Natural killer cell (primary cell): Measurements from ENCODE around the gene NR2F6. TPM values are rescaled to one million over a fixed set of nuclear protein-coding genes. Genes with fewer than 3 reads are reported as not detected.

Source experiments
- ATAC-seq, 3 donors: fragments of 150-1000 bp in 2 of 3; fragments of 200-7000 bp in 1 of 3; cut with Tn5 transposase; 1 replicate in 1 of 3; 2 replicates in 2 of 3; pipeline ENCODE4 v1.10.0; 2021; ENCODE audit warnings: mild to moderate bottlenecking in 2 of 3, moderate library complexity in 2 of 3
- DNase-seq, 2 donors: peaks; one replicate each; pipeline versions ENCODE4 v3.0.0 to v3.0.0-alpha.2; 2013 to 2021; ENCODE audit warnings: mixed read lengths in 1 of 2
- H3K27ac ChIP-seq: one replicate; pipeline ENCODE4 v1.5.1; 2013; ENCODE audit warnings: mild to moderate bottlenecking, low read length
- H3K27me3 ChIP-seq: one replicate; pipeline ENCODE4 v1.6.1; 2013; ENCODE audit warnings: low read length; ENCODE audit not compliant: control insufficient read depth, insufficient read depth
- H3K36me3 ChIP-seq: one replicate; pipeline ENCODE4 v1.6.1; 2013; ENCODE audit warnings: low read length; ENCODE audit not compliant: control insufficient read depth, insufficient read depth
- H3K4me1 ChIP-seq: one replicate; pipeline ENCODE4 v1.6.1; 2013; ENCODE audit warnings: low read length; ENCODE audit not compliant: control insufficient read depth, insufficient read depth
- H3K4me3 ChIP-seq: one replicate; pipeline ENCODE4 v1.5.1; 2013; ENCODE audit warnings: low read length
- H3K9me3 ChIP-seq: one replicate; pipeline ENCODE4 v1.6.1; 2013; ENCODE audit warnings: low read length; ENCODE audit not compliant: control insufficient read depth, insufficient read depth
- H3K27ac Mint-ChIP-seq, 2 donors: one replicate each; pipeline ENCODE4 v1.8.0; 2022; ENCODE audit warnings: mild to moderate bottlenecking in 2 of 2, mixed read lengths in 2 of 2, moderate library complexity in 1 of 2
- H3K27me3 Mint-ChIP-seq, 2 donors: one replicate each; pipeline ENCODE4 v1.8.0; 2022; ENCODE audit warnings: low read depth in 2 of 2, mixed read lengths in 2 of 2
- H3K36me3 Mint-ChIP-seq: one replicate; pipeline ENCODE4 v1.8.0; 2022; ENCODE audit warnings: mixed read lengths
- H3K4me1 Mint-ChIP-seq, 2 donors: one replicate each; pipeline ENCODE4 v1.8.0; 2022; ENCODE audit warnings: mixed read lengths in 2 of 2
- H3K4me3 Mint-ChIP-seq: one replicate; pipeline ENCODE4 v1.8.0; 2022; ENCODE audit warnings: mild to moderate bottlenecking, moderate library complexity, mixed read lengths
- H3K9me3 Mint-ChIP-seq, 2 donors: one replicate each; pipeline ENCODE4 v1.8.0; 2022; ENCODE audit warnings: mixed read lengths in 2 of 2
- CTCF ChIP-seq: fragments of 200-600 bp; IDR thresholded peaks from one replicate; pipeline ENCODE4 v1.8.0; 2022; ENCODE audit warnings: antibody characterized with exemption
- WGBS: methylation state at CpG from one replicate; pipeline ENCODE4 v1.1.7; 2013; ENCODE audit warnings: missing lambda C conversion rate; ENCODE audit not compliant: insufficient coverage; 5-methylcytosine and 5-hydroxymethylcytosine counted together
- intact Hi-C: fragments of 100-400 bp; cut with micrococcal nuclease; formaldehyde crosslinking; loops from one replicate; pipeline ENCODE4 v1.14.2; 2022
- total RNA-seq, 4 donors: library from RNA; stranded (reverse); fragments of 120-200 nt in 1 of 4; gene quantifications; one replicate each; pipeline versions ENCODE4 v1.2.3 to v1.2.4, GENCODE V29; 2013 to 2022

The NR2F6 gene
- total RNA-seq, 3 donors from 2014 or later (not counting 1 experiment from before 2014, with no cell fraction given) = 1.3 to 4.2 (median 1.8) TPM

- Histone ChIP-seq H3K27ac (peak overlapping the region; percentile 83), H3K9me3 (no peaks in the 10 kb centered on the region), H3K27me3 (no peaks in the 10 kb centered on the region), H3K4me3 (peak overlapping the region; percentile 2), H3K4me1 (peaks cover 40% of the 10 kb centered on the region), H3K36me3 (peaks cover 44% of the 10 kb centered on the region)
- Mint-ChIP-seq H3K4me3 (peak overlapping the region; percentile 94), H3K27ac (peak overlapping the region; percentile 94 to 97), H3K27me3 (no peaks in the 10 kb centered on the region), H3K36me3 (no peaks in the 10 kb centered on the region), H3K9me3 (no peaks in the 10 kb centered on the region), H3K4me1 (peaks cover 26 to 30% of the 10 kb centered on the region in 2 donors)
- ATAC-seq (peak; percentile 86 to 89 (median 88)), DNase-seq (peak; percentile 58 to 78)
- intact Hi-C loops = loop anchor here (1.0 kb wide), 2 partner anchors 59 to 119 kb away; no protein-coding TSS in a partner anchor
- 16% methylated on average over 12 of the region's 12 CpGs for WGBS
- TF ChIP-seq CTCF = no peak
These were observed 61.3 kb downstream of the NR2F6 start for GRCh38 chr19:17184371-17184841.

GRCh38 chr19:17183858-17184321 is 61.8 kb downstream of the NR2F6 start:
- Mint-ChIP-seq H3K4me3 (peak overlapping the region; percentile 94), H3K27ac (peak overlapping the region; percentile 94 to 97), H3K27me3 (no peaks in the 10 kb centered on the region), H3K36me3 (no peaks in the 10 kb centered on the region), H3K9me3 (no peaks in the 10 kb centered on the region), H3K4me1 (peaks cover 26 to 30% of the 10 kb centered on the region in 2 donors)
- H3K4me3 ChIP-seq = peak overlapping the region; percentile 2
- H3K9me3 ChIP-seq = no peaks in the 10 kb centered on the region
- TF ChIP-seq CTCF = no peak
- intact Hi-C loops = loop anchor here (1.0 kb wide), 2 partner anchors 59 to 119 kb away; no protein-coding TSS in a partner anchor
- DNase-seq = peak in 1 of 2 donors; percentile 64
- peaks cover 40% of the 10 kb centered on the region for H3K4me1 ChIP-seq
- H3K27ac ChIP-seq = peak overlapping the region; percentile 83
- under 1% methylated on average over 11 of the region's 11 CpGs for WGBS
- peak; percentile 31 to 49 (median 45) for ATAC-seq
- H3K27me3 ChIP-seq = no peaks in the 10 kb centered on the region
- peaks cover 41% of the 10 kb centered on the region for H3K36me3 ChIP-seq

- Mint-ChIP-seq H3K4me3 (peak overlapping the region; percentile 94), H3K36me3 (no peaks in the 10 kb centered on the region), H3K27me3 (no peaks in the 10 kb centered on the region), H3K9me3 (no peaks in the 10 kb centered on the region), H3K27ac (peak overlapping the region; percentile 94 to 97), H3K4me1 (peaks cover 26 to 30% of the 10 kb centered on the region in 2 donors)
- intact Hi-C loops = no loop called here
- no peaks in the 10 kb centered on the region for H3K27me3 ChIP-seq
- ATAC-seq = peak; percentile 44 to 67 (median 55)
- H3K4me3 ChIP-seq = peak overlapping the region; percentile 2
- peak overlapping the region; percentile 83 for H3K27ac ChIP-seq
- DNase-seq = peak; percentile 25 to 46
- H3K4me1 ChIP-seq = peaks cover 40% of the 10 kb centered on the region
- H3K9me3 ChIP-seq = no peaks in the 10 kb centered on the region
- no peak for TF ChIP-seq CTCF
- H3K36me3 ChIP-seq = peaks cover 39% of the 10 kb centered on the region
- WGBS = 16% methylated on average over 14 of the region's 14 CpGs
These were observed 62.4 kb downstream of the NR2F6 start for GRCh38 chr19:17183271-17183761.

Other genes starting within 250 kb of the NR2F6 start
- gene CPAMD8, start 219.1 kb downstream of the NR2F6 start, total RNA-seq = 1 to 10 TPM; 3.6 to 4.9 (median 4.7) TPM
- 10 to 100 TPM; 10.3 to 13.5 (median 10.4) TPM for gene HAUS8, start 170.5 kb downstream of the NR2F6 start, total RNA-seq
- gene MYO9B, start 170.1 kb downstream of the NR2F6 start, total RNA-seq = 100 to 1,000 TPM; 321 to 378 (median 365) TPM
- gene USE1, start 30.6 kb downstream of the NR2F6 start, total RNA-seq = 10 to 100 TPM; 16.4 to 21.1 (median 20.9) TPM
- gene OCEL1, start 19.7 kb downstream of the NR2F6 start, total RNA-seq = 10 to 100 TPM; 28.1 to 39.1 (median 37.0) TPM
- gene USHBP1, start 18.8 kb upstream of the NR2F6 start, total RNA-seq = not detected
- 100 to 1,000 TPM; 106 to 127 (median 106) TPM for gene BABAM1, start 21.5 kb upstream of the NR2F6 start, total RNA-seq
- 1 to 10 TPM; 1.3 to 3.6 (median 2.0) TPM for gene ANKLE1, start 36.0 kb upstream of the NR2F6 start, total RNA-seq
- gene ABHD8, start 57.5 kb upstream of the NR2F6 start, total RNA-seq = 1 to 10 TPM; 7.5 to 10.0 (median 9.7) TPM
- gene MRPL34, start 60.0 kb upstream of the NR2F6 start, total RNA-seq = 10 to 100 TPM; 26.9 to 40.8 (median 39.4) TPM
- 10 to 100 TPM; 32.2 to 42.5 (median 37.7) TPM for gene DDA1, start 63.6 kb upstream of the NR2F6 start, total RNA-seq
- gene ANO8, start 88.9 kb upstream of the NR2F6 start, total RNA-seq = 10 to 100 TPM; 18.5 to 24.7 (median 19.1) TPM
- 10 to 100 TPM; 21.6 to 33.0 (median 27.7) TPM for gene GTPBP3, start 91.6 kb upstream of the NR2F6 start, total RNA-seq
- under 1 TPM in 2 of 3 donors, not detected in 1; 0.33 to 0.53 TPM for gene PLVAP, start 131.4 kb upstream of the NR2F6 start, total RNA-seq
- gene CCDC194, start 148.3 kb upstream of the NR2F6 start, total RNA-seq = 1 to 10 TPM in 2 of 3 donors, not detected in 1; 2.7 TPM
- 100 to 1,000 TPM in 2 of 3 donors, 10 to 100 TPM in 1; 84.8 to 106 (median 100) TPM for gene BST2, start 159.7 kb upstream of the NR2F6 start, total RNA-seq
- gene MVB12A, start 174.1 kb upstream of the NR2F6 start, total RNA-seq = 10 to 100 TPM; 28.4 to 30.1 (median 29.4) TPM
- not detected for gene TMEM221, start 202.7 kb upstream of the NR2F6 start, total RNA-seq
- gene NXNL1, start 215.0 kb upstream of the NR2F6 start, total RNA-seq = not detected
- 10 to 100 TPM; 12.9 to 26.2 (median 16.3) TPM for gene SLC27A1, start 224.6 kb upstream of the NR2F6 start, total RNA-seq